WTC11 (cell line): ENCODE results near the gene TLE4. TPM values are rescaled to one million over a fixed set of nuclear protein-coding genes. Genes with fewer than 3 reads are reported as not detected.

Experiments
- ATAC-seq: fragments of 200-7000 bp; cut with Tn5 transposase; 2 replicates; pipeline ENCODE4 v1.10.0; 2021; ENCODE audit warnings: mild to moderate bottlenecking, moderate library complexity
- CTCF ChIA-PET: fragments of 300-600 bp; sonication (Branson Sonifier 250); formaldehyde crosslinking; loops from one replicate; lab custom pipeline; 2021; ENCODE audit warnings: antibody characterized with exemption; lab: Charles Lee
- POLR2A ChIA-PET: fragments of 350-600 bp; sonication (Branson Sonifier 250); formaldehyde crosslinking; loops from one replicate; lab custom pipeline; 2021; ENCODE audit warnings: antibody characterized with exemption; lab: Charles Lee
- DNase-seq: peaks from one replicate; pipeline ENCODE4 v3.0.0; 2021; ENCODE audit warnings: low spot score
- H3K27ac Mint-ChIP-seq: 2 replicates; pipeline ENCODE4 v1.8.0; 2021; ENCODE audit warnings: mixed read lengths
- H3K27me3 Mint-ChIP-seq: 2 replicates; pipeline ENCODE4 v1.8.0; 2021; ENCODE audit warnings: low read depth, mild to moderate bottlenecking, moderate library complexity, mixed read lengths
- H3K36me3 Mint-ChIP-seq: 2 replicates; pipeline ENCODE4 v1.8.0; 2021; ENCODE audit warnings: mixed read lengths
- H3K4me1 Mint-ChIP-seq: 2 replicates; pipeline ENCODE4 v1.8.0; 2022; ENCODE audit warnings: mixed read lengths
- H3K4me3 Mint-ChIP-seq: 2 replicates; pipeline ENCODE4 v1.8.0; 2021; ENCODE audit warnings: mild to moderate bottlenecking, moderate library complexity, mixed read lengths
- H3K9me3 Mint-ChIP-seq: 2 replicates; pipeline ENCODE4 v1.8.0; 2021; ENCODE audit warnings: mixed read lengths
- AR ChIP-seq: fragments of 250-450 bp; sonication (Bioruptor Pico); IDR thresholded peaks from 2 replicates; pipeline ENCODE4 v1.9.0; 2021; ENCODE audit warnings: mild to moderate bottlenecking
- ATF1 ChIP-seq: sonication (generic); formaldehyde crosslinking; IDR thresholded peaks from 2 replicates; pipeline ENCODE4 v1.8.1; 2023; ENCODE audit warnings: mild to moderate bottlenecking, moderate library complexity, missing genetic modification reagents
- CDX4 ChIP-seq: fragments of 250-450 bp; sonication (Bioruptor Pico); IDR thresholded peaks from 2 replicates; pipeline ENCODE4 v1.9.0; 2021; ENCODE audit warnings: moderate library complexity, mild to moderate bottlenecking, inconsistent platforms, borderline replicate concordance
- E2F5 ChIP-seq: sonication (generic); formaldehyde crosslinking; IDR thresholded peaks from 2 replicates; pipeline ENCODE4 v1.8.1; 2022; ENCODE audit warnings: mild to moderate bottlenecking, moderate library complexity, missing genetic modification reagents
- ERG ChIP-seq: fragments of 250-450 bp; sonication (Bioruptor Pico); IDR thresholded peaks from 2 replicates; pipeline ENCODE4 v1.8.0; 2021; ENCODE audit warnings: mild to moderate bottlenecking
- ESRRA ChIP-seq: sonication (generic); formaldehyde crosslinking; IDR thresholded peaks from 2 replicates; pipeline ENCODE4 v1.8.1; 2022; ENCODE audit warnings: mild to moderate bottlenecking, missing genetic modification reagents, borderline replicate concordance
- FOXK1 ChIP-seq: sonication (generic); formaldehyde crosslinking; IDR thresholded peaks from 2 replicates; pipeline ENCODE4 v1.8.0; 2022; ENCODE audit warnings: mild to moderate bottlenecking, moderate library complexity, missing genetic modification reagents
- HMGXB4 ChIP-seq: sonication (generic); formaldehyde crosslinking; IDR thresholded peaks from 2 replicates; pipeline ENCODE4 v1.8.1; 2023; ENCODE audit warnings: mild to moderate bottlenecking, moderate library complexity, missing genetic modification reagents
- IRF2 ChIP-seq: sonication (generic); formaldehyde crosslinking; IDR thresholded peaks from 2 replicates; pipeline ENCODE4 v1.8.0; 2022; ENCODE audit warnings: low read depth, missing genetic modification reagents, borderline replicate concordance
- NFE2L1 ChIP-seq: sonication (generic); formaldehyde crosslinking; IDR thresholded peaks from 2 replicates; pipeline ENCODE4 v1.8.1; 2023; ENCODE audit warnings: missing genetic modification reagents
- NR1H2 ChIP-seq: sonication (generic); formaldehyde crosslinking; IDR thresholded peaks from 2 replicates; pipeline ENCODE4 v1.9.0; 2021; ENCODE audit warnings: mild to moderate bottlenecking, moderate library complexity, missing genetic modification reagents
- NR2C2 ChIP-seq: sonication (generic); formaldehyde crosslinking; IDR thresholded peaks from 2 replicates; pipeline ENCODE4 v1.8.0; 2022; ENCODE audit warnings: mild to moderate bottlenecking, missing genetic modification reagents
- PRDM15 ChIP-seq: sonication (generic); formaldehyde crosslinking; IDR thresholded peaks from 2 replicates; pipeline ENCODE4 v1.8.0; 2022; ENCODE audit warnings: missing genetic modification reagents
- PRRX2 ChIP-seq: fragments of 250-450 bp; sonication (Bioruptor Pico); IDR thresholded peaks from 2 replicates; pipeline ENCODE4 v1.8.0; 2021; ENCODE audit warnings: mild to moderate bottlenecking
- SMAD4 ChIP-seq: sonication (generic); formaldehyde crosslinking; IDR thresholded peaks from 2 replicates; pipeline ENCODE4 v1.8.0; 2022; ENCODE audit warnings: mild to moderate bottlenecking, missing genetic modification reagents
- TEAD4 ChIP-seq: sonication (generic); formaldehyde crosslinking; IDR thresholded peaks from 2 replicates; pipeline ENCODE4 v1.8.0; 2022; ENCODE audit warnings: mild to moderate bottlenecking, missing genetic modification reagents
- TP53 ChIP-seq: sonication (generic); formaldehyde crosslinking; IDR thresholded peaks from 2 replicates; pipeline ENCODE4 v1.8.1; 2023; ENCODE audit warnings: mild to moderate bottlenecking, missing genetic modification reagents
- ZMAT4 ChIP-seq: fragments of 250-450 bp; sonication (Bioruptor Pico); IDR thresholded peaks from 2 replicates; pipeline ENCODE4 v1.9.0; 2021; ENCODE audit warnings: mild to moderate bottlenecking
- ZNF396 ChIP-seq: fragments of 250-450 bp; sonication (Bioruptor Pico); IDR thresholded peaks from 2 replicates; pipeline ENCODE4 v1.8.0; 2021; ENCODE audit warnings: mild to moderate bottlenecking, moderate library complexity, borderline replicate concordance
- ZNF532 ChIP-seq: fragments of 250-450 bp; sonication (Bioruptor Pico); IDR thresholded peaks from 2 replicates; pipeline ENCODE4 v1.9.0; 2021; ENCODE audit warnings: mild to moderate bottlenecking, borderline replicate concordance
- total RNA-seq: library from RNA; stranded (reverse); gene quantifications from 3 replicates; pipeline ENCODE4 v1.2.3, GENCODE V29; 2021

TLE4 gene
- total RNA-seq, 1 experiment from 2014 or later: 48.1 TPM

GRCh38 chr9:79629721-79630120 is 58.0 kb downstream of the TLE4 start (continued):
- TF ChIP-seq CDX4 (CRISPR knock-in tag): no peak
- TF ChIP-seq ESRRA: no peak
- no peak for TF ChIP-seq PRRX2 (CRISPR knock-in tag)
- TF ChIP-seq IRF2 (CRISPR knock-in tag): no peak
- no peak for TF ChIP-seq PRDM15 (CRISPR knock-in tag)
- TF ChIP-seq TEAD4 (CRISPR knock-in tag): no peak
- TF ChIP-seq NR1H2 (CRISPR knock-in tag): no peak
- TF ChIP-seq ATF1 (CRISPR knock-in tag): no peak
- TF ChIP-seq SMAD4 (CRISPR knock-in tag): no peak
- TF ChIP-seq E2F5 (CRISPR knock-in tag): no peak
- no peak for TF ChIP-seq ZMAT4
- no peak for TF ChIP-seq ERG (CRISPR knock-in tag)
- no peak for TF ChIP-seq ZNF396 (CRISPR knock-in tag)

- no peak overlapping the region for H3K4me3 Mint-ChIP-seq
- TF ChIP-seq HMGXB4 (CRISPR knock-in tag): no peak
- TF ChIP-seq FOXK1 (CRISPR knock-in tag): no peak
- TF ChIP-seq AR (CRISPR knock-in tag): no peak
- TF ChIP-seq NFE2L1 (CRISPR knock-in tag): no peak
- TF ChIP-seq TP53 (CRISPR knock-in tag): no peak
- no peak for TF ChIP-seq ZNF532 (CRISPR knock-in tag)
- no peak for TF ChIP-seq NR2C2 (CRISPR knock-in tag)
Observed at GRCh38 chr9:79630521-79631403, 59.0 kb downstream of the TLE4 start.

More at GRCh38 chr9:79630521-79631403, 59.0 kb downstream of the TLE4 start:
- ATAC-seq (no peak), DNase-seq (no peak)
- CTCF ChIA-PET: no interaction called here
- Mint-ChIP-seq H3K4me1 (peaks cover 60% of the 10 kb centered on the region), H3K9me3 (no peaks in the 10 kb centered on the region), H3K27me3 (no peaks in the 10 kb centered on the region), H3K27ac (no peak overlapping the region), H3K36me3 (no peaks in the 10 kb centered on the region)
- POLR2A ChIA-PET: no interaction called here
